Activated gamma-delta T cell (primary cell): ENCODE results near the gene NUDT5.
"Not testable (repeated sequence)": the region's sequence is repeated elsewhere in the genome, so short reads cannot be mapped to it uniquely, and the experiment has no call there.

ENCODE experiments used
- DNase-seq: peaks from one replicate; lab custom pipeline; 2025; lab: John Stamatoyannopoulos, UW
- total RNA-seq, 2 donors: gene quantifications; one replicate each; lab custom pipeline; 2026; lab: John Stamatoyannopoulos, UW

Gene NUDT5
- total RNA-seq: 78.9 to 88.9 reads per million in 2 donors

DNA sequence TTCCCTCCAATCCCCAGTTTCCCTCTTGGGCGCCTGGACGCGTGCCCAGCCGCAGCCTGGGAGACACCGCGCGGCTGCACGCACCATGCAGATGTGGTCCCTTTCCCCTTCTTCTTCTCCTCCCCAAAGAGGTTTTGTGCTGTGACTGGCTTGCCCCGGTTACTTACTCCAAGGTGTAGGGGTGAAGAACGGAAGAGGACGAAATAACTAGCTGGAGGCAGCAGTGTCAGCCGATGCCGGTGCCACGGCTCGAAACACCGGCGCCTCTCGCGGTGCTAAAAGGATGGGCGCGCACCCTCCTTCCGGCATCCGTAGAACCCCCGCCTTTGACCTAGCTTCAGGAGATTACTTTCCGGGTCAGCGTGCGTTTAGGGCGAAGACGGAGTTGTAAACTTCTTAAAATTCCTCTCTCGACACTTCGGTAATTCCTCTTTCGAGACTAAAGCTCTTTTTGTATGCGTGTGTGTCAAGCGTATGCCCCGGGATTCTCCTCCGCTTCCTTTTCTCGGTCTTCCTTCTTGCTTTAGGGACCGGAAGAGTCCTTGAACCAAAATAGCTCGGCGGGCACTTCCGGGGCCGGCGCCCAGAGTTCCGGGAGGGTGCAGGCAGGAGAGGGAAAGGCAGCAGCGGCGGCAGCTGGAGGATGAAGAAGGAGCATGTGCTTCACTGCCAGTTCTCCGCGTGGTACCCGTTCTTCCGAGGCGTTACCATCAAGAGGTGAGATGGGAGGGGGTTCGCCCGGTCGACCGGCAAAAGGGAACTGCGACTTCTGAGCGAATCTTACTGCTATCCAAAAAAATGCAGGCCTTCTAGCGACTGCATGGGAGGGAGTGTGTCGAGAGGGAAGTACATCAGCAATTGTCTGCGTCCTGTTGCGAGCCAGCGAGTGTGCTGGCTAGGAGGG, at the start of gene NUDT5, which contains the start of gene CDC123:
TSS of gene NUDT5 (minus strand) at position 289 of the 904 bp plus-strand sequence. CDS start 9,600 bp downstream, outside the sequence.
TSS of gene CDC123 (plus strand) at position 586 of the 904 bp plus-strand sequence. CDS start at position 644, 58 bp downstream.
- peak; percentile 63 for DNase-seq

DNA sequence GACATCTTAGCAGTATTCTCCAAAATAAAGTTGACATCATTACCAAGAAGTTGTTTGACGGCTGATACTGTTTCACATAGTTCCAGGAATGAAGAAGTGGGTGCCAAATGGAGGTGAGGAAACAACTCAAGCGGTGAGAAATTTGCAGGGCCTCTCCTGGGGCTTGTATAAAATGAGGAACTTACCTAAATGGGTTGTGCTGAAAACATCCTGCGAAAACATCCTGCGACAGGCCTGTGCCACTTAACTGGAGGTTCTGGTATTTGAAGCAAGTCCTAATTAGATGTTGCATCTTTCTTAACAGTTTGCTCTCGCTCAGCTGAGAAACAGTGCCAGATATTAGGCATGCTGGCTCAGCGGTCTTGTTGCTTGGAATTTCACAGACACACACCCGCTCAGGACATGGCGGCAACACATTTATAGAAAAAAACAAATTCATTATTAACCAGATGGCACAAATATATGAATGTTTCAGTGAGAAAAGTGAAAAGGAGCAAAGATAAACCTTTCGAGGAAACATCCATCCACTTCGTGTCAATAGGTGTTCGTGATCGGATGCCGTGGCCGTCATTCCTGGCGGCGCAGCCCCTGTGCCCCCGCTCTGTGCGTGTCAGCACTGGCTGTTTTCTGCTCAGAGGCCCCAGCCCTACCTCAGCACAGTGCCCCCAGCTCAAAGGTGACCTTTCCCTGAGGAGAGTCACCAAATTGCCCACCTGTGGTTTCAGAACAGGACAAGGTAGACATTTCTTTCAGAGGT, 48.4 kb upstream of the NUDT5 start:
- DNase-seq: no peak

DNA sequence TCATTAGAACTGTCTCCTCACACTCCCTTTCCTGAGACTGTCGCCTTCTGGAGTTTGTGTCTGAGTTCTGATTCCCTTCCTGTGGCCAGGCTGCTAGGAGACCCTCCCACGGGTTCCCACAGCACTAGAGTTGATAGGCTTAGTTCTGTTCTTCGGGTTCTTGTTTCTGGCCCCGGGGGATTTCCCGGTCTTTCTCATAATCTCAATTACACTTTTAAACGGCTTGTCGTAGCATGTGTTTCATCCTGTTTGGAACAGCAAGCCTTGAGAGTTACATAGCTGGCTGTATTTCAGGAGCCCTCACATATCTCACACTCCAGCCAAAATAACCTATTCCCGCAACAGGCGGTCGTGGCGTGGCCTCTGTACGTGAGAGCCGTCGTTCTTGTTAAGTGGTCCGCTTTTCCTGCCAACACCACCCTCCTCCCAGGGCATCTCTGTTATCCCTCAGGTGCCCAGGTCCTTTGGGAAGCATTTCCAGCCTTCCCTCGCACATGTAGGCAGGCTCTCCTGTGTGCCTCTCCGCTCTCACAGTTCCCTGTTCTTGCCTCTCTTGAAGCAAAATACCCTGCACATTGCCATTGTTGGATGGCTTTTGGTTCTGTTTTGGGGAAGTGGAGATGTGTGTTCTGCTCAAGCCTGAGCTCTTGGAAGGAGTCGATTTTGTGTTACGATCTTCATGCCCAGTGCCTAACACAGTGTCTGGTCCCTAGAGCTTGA, 46.3 kb upstream of the NUDT5 start:
- DNase-seq: no peak

DNA sequence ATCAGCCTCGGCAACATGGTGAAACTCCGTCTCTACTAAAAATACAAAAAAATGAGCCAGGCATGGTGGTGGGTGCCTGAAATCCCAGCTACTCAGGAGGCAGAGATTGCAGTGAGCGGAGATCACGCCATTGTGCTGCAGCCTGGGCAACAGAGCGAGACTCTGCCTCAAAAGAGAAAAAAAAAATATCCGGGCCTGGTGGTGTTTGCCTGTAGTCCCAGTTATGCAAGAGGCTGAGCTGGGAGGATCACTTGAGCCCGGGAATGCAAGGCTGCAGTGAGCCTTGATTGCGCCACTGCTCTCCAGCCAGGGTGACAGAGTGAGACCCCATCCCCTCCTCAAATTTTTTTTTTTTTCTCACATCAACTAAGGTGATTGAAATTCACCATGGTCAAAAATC, 43.1 kb upstream of the NUDT5 start:
- DNase-seq: no peak

DNA sequence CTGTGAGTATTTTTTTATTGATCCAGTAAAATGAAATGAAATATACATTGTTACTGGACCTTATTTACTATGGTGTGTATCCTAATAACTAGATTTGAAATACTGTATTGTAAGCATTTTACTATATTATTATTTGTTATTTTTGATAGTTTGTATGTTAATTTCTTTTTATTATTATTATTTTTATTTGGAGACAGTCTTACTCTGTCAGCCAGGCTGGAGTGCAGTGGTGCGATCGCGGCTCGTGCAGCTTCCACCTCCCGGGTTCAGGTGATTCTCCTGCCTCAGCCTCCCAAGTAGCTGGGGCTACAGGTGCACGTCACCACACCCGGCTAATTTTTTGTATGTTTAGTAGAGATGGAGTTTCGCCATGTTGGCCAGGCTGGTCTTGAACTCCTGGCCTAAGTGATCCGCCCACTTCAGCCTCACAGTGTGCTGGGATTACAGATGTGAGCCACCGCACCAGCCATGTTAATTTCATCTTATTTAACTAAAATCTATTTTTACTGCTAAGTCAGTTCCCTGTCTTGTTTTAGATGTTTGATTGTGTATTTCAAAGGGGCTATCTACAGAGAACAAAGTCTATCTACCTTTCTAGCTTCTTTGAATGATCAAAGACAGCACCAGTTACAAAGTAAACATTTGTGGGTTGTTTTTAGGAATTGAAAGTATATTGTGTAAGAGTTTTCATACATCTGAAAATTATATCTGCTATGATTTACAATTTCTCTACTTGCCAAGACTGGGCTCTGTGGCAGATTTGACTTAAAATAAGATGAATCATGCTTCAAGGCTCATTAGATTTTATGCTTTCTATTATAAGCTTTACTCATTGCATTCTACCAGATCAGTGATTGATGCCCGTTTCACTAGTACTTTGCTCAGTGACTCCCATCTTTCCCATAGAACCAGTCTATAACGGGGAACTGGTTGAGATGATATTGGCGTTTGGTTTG, 41.9 kb upstream of the NUDT5 start:
- DNase-seq: no peak

DNA sequence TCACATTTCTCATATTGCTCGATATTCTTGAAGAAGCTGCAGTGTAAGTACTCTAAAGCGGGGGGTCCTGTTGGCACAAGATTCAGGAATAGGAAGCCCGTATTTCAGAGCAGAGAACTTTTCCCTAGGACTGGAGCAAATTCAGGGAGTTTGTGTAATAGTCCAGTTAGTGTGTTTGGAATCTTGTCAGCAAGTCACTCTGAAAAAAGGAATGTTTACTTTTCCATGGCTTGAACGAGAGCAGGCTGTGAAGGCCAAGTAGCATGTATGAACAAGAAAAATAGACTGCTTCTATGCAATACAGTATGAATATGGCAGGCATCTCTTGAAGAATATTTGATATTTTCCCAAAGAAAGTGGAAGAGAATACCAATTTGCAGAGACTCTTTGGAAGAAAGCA, 40.1 kb upstream of the NUDT5 start:
- DNase-seq: no peak

DNA sequence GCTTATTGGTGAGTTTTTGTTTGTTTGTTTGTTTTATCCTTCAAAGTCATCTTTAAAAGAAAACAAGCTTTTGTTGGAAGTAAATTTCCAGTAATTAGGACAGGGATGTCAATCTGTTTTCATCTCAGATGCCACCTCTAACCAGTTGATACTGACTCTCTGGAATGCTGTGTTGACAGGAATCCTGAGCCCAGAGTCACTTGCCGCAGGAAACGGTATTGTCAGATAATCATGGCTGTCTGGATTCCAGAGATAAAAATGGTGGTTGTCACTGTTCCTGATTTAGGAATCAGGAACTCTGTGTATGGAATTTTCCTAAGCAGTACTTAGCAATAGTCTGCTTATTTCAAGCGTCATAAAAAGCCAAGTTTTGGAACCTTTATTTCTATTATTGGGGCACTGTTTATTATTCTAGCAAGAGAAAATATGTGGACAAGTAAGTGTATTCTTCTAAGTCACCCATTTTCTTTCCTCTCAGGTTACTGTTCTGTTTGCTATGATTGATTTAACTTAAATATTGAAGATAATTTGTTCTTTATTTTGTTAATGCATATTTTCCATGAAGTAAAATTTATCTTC, 39.5 kb upstream of the NUDT5 start:
- no peak for DNase-seq

DNA sequence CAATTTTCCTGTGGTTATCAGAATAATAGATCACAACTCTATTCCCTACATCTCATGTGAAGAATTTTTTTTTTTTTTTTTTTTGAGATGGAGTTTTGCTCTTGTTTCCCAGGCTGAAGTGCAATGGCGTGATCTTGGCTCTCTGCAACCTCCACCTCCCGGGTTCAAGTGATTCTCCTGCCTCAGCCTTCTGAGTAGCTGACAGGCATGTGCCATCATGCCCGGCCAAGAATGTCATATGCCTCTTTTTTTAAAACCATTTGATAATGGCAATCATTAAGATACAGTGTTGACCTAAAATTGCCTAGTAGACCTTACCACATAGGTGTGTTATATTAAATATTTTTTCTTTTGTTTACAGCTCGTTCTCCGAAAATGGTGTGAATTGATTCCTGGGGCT, 39.0 kb upstream of the NUDT5 start:
- DNase-seq: not testable (repeated sequence)

DNA sequence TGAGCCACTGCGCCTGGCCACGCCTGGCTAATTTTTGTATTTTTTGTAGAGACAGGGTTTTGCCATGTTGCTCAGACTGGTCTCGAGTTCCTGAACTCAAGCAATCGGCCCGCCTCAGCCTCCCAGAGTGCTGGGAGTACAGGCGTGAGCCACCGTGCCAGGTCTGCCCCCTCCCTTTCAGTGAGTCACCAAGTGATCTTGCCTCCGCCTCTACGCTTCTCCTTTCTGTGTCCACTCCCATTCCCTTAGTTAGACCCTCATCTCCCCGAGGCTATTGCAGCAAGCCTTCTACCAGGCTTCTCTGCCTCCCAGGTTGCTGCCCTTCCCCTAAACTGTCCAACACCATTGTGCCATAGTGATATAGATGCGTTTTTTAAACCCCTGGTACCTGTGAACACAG, 33.2 kb upstream of the NUDT5 start:
- no peak for DNase-seq

DNA sequence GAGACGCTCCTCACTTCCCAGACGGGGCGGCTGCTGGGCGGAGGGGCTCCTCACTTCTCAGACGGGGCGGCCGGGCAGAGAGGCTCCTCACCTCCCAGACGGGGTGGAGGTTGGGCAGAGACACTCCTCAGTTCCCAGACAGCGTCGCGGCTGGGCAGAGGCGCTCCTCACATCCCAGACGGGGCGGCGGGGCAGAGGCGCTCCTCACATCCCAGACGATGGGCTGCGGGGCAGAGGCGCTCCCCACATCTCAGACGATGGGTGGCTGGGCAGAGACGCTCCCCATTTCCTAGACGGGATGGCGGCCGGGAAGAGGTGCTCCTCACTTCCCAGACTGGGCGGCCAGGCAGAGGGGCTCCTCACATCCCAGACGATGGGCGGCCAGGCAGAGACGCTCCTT, 30.7 kb upstream of the NUDT5 start:
- not testable (repeated sequence) for DNase-seq

DNA sequence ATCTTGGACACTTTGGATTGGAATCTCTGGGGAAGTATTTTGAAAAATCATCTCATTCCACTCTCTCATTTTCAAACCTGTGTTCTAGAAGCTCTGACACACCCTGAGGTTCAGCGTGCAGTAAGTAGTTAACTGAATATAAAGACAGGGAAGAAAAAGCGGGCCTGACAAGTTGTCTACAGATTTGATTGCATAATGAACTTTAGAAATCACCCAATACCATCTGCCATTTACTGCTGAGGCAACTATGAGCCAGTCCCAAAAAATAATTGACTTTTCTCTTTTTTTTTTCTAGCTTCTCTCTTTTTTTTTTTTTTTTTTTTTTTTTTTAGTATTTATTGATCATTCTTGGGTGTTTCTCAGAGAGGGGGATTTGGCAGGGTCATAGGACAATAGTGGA, 29.8 kb upstream of the NUDT5 start:
- DNase-seq: no peak

DNA sequence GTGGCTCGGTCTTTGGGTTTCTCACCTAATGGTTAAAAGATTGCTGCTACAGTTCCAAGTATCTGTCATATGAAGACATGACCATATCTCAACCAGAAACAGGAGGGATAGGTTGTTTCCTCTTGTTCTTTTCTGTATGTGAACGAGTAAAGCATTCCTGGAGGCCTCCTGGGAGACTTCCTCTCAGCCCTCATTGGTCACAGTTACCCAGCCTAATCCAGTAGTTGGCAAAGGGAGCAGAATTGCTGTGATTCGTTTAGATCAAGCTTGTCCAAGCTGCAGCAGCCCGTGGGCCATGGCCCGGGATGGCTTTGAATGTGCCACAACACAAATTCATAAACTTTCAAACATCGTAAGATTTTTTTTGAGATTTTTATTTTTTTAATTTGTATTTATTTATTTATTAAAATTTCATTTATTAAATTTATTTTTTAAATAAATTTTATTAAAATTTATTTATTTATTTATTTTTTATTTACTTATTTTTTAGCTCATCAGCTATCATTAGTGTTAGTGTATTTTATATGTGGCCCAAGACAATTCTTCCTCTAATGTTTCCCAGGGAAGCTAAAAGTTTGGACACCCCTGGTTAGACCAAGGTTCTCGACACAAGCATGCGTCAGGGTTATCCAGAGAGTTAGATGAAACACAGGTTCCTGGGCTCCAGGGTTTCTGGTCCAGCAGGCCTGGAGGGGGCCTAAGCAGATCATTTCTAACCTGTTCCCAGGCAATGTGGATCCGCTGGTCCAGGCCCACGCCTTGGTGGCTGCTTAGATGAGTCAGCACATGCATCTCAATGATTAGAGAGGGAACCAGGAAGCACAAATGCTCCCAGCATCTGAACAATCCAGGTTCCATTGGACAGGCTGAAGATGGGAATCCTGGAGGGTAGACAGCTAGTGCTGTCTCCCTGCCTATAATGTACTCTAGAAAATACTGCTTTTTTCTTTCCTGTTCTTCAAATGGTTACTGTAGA, 25.9 kb upstream of the NUDT5 start:
- no peak for DNase-seq

DNA sequence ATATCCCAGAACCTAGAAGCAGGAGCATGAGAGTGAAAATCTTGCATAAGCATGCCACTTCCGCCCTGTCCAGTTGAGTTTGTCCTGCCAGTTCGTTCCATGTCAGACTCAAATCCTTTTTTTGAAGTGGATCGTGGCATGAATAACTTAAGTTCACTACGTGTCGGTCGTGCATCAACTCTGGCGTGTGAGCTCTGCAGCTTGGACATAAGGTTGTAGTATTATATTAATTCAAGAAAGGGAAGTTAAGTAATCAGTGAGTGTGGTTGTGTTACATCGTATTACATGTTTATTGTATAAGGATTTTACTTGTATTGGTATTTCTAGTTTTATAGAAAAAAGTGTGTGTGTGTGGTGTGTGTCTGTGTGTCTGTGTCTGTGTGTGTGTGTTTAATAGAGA, 23.3 kb upstream of the NUDT5 start:
- no peak for DNase-seq

DNA sequence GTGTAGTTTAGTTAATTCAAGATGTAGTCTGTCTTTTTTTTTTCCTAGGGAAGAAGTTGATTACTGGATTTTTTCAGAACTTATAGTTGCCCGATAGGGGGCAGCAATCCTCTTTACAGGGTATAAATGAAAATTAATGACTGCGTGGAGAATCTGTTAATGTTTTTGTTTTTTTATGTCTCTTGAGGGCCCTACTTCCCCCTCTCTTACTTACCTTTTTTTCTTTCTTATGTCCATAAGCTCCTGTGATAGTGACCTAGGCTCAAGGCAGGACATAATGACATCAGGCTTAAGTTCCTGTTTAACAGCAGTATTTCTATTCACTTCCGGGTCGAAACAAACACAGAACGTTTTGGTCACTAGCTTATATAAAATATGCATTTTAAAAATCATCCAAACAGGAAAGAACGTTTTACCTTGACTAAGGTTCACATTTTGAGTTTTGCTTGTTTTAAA, 19.1 kb upstream of the NUDT5 start:
- DNase-seq: no peak

DNA sequence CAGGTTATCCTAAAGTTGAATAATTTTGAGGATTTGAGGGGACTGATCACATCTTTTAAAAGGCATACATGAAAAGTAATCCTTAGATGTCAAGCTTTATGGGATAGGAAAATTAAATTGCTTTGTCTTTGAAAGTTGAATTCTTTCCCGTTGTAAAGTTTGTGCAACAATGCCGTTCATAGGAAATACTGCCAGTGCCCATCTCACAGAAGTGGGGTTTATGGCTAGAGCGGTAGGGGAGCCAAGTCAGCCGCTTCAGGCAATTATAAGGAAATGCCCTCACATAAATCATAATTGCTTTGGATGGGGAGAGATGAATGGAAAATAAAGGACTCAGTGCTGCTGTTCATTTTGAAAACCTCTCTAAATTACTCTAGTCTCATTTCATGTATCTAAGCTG, 18.4 kb upstream of the NUDT5 start:
- DNase-seq: no peak

DNA sequence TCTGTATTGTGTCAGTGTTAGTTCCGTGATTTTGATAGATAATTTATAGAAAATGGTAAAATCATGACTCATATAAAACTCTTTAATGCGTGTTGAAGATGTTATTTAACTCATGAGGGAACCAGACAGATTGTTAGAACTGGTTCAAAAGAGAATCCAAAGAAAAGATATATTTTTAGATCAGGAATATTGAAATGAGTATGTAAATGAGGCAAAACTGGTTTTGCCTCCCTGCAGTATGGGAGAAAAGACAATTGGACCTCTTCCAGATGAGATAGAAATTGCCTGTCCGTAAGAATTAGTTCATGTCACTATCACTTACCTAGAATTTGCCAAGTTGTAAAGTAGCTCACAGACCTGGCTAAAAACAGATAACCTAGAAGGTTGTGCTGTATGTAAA, 17.9 kb upstream of the NUDT5 start:
- no peak for DNase-seq

DNA sequence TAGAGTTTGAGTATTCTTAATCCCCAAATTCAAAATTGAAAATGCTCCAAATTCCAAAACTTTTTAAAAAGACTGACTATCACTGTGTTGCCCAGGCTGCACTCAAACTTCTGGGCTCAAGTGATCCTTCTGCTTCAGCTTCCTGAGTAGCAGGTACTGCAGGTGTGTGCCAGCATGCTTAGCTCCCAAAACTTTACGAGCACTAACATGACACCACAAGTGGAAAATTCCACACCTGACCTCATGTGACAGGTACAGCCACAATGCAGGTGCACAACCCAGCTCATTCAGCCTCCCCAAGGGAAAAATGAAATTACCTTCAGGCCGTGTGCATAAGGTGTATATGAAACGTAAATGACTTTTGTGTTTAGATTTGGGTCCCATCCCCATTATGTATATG, 16.8 kb upstream of the NUDT5 start:
- no peak for DNase-seq

DNA sequence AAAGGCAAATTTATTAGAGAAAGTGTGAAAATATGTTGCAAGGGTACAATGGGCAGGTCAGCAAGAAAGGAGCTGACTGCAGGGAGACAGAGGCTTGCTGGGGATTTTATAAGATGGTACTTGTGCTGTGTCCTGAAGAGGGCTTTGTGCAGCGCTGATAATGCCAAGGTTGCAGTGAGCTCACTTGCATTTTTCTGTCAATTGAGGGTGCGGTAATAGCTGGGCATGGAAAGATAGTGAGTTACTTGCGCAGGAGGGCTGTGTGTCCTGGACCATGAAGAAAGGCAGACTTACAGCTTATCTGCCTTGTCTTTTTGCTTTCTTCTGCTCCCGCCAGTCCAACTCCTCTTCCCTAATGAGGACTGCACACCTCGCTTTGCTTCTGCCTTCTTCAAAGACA, 12.8 kb upstream of the NUDT5 start:
- no peak for DNase-seq

DNA sequence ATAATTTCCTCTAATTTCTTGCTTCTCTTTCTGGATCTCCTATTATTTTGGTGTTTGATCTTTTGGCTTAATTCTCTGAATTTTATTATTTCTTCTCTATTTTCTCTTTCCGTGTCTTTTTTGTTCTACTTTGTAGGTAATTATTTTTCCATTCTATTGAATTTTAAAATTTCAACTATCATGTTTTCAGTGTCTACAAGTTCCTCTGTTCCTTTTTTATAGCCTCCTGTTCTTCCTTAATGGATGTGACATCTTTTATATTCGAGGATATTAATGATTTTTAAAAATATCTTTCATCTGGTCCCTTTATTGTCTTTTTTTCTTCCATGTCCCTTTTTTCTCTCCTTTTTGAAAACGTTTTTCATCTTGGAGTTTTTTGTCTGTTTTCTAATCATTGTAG, 11.4 kb upstream of the NUDT5 start:
- DNase-seq: no peak
